ENCODE data around the gene KLHL2. TPM values are rescaled to one million over a fixed set of nuclear protein-coding genes. Genes with fewer than 3 reads are reported as not detected.
"Not testable (repeated sequence)": the region's sequence is repeated elsewhere in the genome, so short reads cannot be mapped to it uniquely, and the experiment has no call there.

The KLHL2 gene, protein sequence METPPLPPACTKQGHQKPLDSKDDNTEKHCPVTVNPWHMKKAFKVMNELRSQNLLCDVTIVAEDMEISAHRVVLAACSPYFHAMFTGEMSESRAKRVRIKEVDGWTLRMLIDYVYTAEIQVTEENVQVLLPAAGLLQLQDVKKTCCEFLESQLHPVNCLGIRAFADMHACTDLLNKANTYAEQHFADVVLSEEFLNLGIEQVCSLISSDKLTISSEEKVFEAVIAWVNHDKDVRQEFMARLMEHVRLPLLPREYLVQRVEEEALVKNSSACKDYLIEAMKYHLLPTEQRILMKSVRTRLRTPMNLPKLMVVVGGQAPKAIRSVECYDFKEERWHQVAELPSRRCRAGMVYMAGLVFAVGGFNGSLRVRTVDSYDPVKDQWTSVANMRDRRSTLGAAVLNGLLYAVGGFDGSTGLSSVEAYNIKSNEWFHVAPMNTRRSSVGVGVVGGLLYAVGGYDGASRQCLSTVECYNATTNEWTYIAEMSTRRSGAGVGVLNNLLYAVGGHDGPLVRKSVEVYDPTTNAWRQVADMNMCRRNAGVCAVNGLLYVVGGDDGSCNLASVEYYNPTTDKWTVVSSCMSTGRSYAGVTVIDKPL
- 23.0 TPM for total RNA-seq

DNA sequence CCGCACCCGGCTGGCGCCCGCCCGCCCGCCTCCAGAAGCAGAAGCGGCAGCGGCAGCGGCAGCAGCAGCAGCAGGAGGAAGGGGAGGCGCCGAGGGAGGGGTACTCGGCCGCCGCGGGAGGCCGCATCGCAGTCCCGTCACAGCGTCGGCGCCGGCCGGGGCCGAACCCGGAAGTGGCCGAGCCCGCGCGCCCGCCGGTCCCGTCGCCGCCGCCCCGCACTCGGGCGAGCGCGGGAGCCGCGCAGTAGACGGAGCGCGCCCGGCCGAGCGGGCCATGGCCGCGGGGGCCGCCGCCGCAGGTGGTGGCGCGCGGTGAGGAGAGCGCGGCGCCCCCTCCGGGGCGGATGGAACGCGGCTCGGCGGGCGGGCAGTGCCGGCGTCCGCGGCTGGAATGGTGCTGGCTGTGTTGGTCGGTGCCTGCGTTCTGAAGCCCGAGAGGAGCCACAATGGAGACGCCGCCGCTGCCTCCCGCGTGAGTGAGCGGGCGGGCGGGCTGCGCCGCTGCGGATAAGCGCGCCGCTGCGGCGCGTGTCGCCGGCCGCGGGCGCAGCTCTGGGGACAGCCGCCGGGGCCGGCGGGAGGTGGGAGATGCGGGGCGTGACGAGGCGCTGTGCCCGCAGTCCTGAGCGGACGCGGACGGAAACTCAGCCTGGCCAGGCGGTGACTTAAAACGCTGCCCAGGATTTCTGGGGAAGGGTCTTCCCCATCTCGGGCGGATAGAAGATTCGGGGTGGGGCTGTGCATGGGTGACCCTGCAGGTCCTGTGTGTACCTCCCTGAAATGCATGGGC, at the start of gene KLHL2:
Gene KLHL2 (plus strand): TSS at position 131 of the 790 bp plus-strand sequence. CDS start 316 bp downstream, at position 447.
- DNase-seq (ENCODE audit: low spot score) = peak; percentile 87
- peak; percentile 91 for ATAC-seq

DNA sequence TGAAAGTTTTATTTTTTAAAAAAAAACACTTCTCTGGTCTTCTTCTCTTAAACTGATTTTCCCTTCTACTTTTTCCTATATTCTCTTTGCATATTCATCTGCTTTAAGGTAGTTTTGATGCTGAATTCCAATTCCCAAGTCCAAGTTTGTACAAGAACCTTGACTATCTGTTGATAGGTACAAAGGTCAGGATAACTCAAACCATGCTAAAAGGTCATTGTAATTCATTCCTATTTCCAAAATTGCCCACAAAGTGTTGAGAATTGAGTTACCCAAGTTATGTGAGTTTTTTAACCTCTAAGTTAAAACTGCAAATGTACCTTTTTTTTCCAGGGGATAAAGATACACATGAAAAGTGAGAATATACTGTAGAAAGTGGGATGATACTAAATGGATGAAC, 48.6 kb upstream of the KLHL2 start:
- DNase-seq (ENCODE audit: low spot score) = no peak
- ATAC-seq = peak; percentile 76

DNA sequence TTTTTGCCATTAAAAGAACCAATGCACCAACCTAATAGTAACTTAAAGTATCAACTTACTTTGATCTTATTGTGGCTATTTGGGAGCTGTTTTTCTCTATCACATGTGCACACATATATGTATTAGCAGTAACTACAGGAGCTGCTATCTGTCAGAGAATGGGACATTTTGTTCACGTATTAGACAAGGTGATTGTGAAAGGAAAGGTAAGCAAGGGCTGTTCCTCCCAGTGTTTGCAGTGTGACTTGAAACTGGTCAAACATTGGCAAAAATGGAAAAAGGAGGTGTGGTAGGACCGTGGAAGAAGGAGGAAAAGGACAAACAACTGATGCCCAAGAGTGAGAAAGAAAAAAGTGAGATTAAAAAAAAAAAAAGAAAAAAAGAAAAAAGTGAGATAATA, 43.1 kb upstream of the KLHL2 start:
- peak; percentile 93 for ATAC-seq
- DNase-seq (ENCODE audit: low spot score) = no peak

DNA sequence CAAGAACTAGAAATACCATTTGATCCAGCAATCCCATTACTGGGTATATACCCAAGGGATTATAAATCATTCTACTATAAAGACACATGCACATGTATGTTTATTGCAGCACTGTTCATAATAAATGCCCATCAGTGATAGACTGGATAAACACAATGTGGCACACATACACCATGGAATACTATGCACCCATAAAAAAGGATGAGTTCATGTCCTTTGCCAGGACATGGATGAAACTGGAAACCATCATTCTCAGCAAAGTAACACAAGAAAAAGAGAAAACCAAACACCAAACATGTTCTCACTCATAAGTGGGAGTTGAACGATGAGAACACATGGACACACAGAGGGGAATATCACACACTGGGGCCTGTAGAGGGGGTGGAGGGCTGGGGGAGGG, 40.5 kb upstream of the KLHL2 start:
- ATAC-seq; DNase-seq (ENCODE audit: low spot score): not testable (repeated sequence)

DNA sequence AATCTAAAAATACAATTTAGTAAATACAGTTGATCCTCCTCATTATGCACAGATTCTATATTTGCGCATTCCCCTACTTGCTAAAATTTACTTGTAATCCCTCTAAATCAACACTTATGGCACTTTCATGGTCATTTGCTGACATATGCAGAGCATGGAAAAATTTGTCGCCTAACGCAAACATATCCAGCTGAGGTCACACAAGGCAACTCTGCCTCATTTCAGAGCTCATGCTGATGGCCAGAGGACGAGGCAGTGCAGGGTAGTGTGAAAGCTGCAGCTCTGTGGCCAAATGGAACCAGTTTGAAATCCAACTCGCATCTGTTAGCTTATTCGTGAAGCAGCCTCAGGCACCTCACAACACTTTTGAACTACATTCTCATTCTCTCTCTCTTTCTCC, 39.7 kb upstream of the KLHL2 start:
- ATAC-seq (no peak), DNase-seq (ENCODE audit: low spot score) (no peak)

DNA sequence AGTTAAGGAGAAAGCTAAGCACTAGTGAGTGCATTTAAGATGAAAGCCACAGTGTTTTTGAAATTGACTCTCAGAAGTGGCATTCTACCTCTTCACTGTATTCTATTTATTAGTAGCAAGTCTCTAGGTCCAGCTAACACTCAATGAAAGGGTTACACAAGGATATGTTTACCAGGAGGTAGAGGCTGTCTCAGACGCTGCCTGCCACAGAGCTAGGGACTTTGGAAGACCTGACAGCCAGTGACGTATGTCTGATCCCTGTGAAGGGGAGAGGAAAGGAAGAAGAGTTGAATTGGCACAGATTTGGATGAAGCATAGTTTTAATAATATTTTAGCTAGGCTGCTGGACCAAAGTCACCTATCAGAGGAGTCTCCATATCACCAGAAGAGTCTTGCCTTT, 36.5 kb upstream of the KLHL2 start:
- no peak for DNase-seq (ENCODE audit: low spot score)
- ATAC-seq = peak; percentile 95

DNA sequence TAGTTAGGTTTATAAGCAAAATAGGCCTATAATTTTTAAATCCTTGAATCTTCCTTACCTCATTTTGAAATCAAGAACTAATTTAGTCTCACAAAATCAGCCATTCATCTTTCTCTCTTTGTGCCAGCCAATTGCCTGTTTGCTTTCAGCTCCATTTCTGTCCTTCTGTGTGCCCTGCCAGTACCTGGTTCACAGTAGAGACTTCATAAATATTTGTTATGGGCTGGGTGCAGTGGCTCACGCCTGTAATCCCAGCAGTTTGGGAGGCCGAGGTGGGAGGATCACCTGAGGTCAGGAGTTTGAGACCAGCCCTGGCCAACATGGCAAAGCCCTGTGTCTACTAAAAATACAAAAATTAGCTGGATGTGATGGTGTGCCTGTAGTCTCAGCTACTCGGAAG, 31.9 kb upstream of the KLHL2 start:
- DNase-seq (ENCODE audit: low spot score) = not testable (repeated sequence)
- ATAC-seq = peak; percentile 37

DNA sequence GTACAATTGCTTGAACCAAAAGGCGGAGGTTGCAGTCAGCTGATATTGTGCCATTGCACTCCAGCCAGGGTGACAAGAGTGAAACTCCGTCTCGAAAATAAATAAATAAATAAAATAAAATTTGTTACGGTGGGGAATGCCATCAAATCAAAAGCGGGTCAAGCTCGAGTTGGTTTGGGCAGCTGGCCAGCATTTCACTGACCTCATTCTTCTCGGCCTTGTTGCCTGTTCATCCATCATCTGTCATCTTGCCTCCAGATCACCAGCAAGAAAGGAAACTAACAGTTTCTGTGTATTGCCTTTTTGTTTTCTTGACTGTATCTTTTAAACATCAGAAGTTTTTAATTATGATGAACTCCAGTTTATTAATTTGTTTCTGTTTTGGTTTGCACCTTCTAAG, 31.5 kb upstream of the KLHL2 start:
- ATAC-seq (peak; percentile 71), DNase-seq (ENCODE audit: low spot score) (peak; percentile 70)

DNA sequence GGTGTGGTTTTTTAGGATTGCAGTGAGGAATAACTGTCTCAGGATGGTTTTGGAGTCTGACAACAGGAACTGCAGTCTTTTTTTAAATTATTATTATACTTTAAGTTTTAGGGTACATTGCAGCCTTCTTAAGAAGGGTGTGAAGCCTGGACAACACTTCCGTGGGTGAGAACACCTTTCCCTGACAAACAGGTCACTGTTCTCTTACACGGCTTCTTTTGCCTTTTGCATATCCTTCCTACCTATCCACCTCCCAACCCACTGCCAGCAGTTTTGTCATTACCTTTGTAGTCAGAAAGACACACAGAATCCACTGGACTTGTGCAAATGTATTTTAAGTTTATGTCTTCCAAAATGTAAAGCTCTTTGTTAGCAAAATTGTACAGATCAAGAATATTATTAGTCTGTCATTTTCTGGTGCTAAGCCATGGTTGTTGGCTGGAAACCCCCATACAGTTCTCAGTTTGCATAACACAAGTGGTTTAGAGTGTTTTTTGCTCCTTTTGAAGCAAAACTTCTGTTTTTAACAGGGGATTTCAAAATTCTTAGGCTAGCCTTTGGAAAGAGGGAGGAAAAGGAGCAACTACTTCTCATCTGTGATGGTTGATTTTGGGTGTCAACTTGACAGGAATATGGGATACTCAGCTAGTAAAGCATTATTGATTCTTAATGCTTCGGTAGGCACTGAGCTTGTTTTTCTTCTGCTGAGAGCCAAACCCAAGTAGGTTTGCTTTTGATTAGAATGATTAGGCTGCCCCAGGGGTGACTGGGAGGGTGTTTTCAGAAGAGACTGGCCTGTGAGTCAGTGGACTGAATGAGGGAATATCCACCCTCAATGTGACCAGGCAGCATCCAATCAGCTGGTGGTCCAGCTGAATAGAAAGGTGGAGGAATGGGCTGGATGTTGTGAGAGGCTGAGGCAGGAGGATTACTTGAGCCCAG, 29.4 kb upstream of the KLHL2 start:
- ATAC-seq (peak; percentile 40), DNase-seq (ENCODE audit: low spot score) (no peak)

DNA sequence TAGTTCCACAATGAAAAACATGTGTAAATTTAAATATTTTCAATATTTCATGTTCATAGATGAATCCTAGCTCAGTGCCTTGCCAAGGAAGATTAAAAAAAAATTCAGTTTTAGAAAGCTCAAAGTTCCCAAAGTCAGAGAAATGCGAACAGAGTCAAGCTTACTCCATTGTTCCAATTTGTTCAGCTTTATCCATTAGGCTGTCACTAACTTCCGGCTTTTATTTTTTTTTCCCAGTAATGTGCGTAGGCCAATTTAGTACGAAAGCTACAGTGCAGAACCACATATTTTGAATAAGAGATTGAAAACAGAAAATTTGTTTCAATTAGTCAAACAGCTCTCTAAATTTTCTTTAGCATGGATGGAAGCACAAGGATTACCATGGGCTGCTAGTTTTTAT, 23.1 kb upstream of the KLHL2 start:
- no peak for DNase-seq (ENCODE audit: low spot score)
- ATAC-seq = no peak

DNA sequence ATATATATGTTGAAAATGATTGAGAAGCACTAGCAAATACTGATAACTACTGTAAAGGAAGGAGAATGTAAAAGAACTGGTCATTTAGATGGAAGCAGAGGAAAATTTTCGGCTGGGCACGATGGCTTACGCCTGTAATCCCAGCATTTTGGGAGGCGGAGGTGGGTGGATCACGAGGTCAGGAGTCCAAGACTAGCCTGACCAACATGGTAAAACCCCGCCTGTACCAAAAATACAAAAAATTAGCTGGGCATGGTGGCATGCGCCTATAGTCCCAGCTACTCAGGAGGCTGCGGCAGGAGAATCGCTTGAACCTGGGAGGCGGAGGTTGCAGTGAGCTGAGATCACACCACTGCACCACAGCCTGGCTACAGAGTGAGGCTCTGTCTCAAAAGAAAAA, 22.4 kb upstream of the KLHL2 start:
- DNase-seq (ENCODE audit: low spot score) (peak; percentile 56), ATAC-seq (peak; percentile 63)

DNA sequence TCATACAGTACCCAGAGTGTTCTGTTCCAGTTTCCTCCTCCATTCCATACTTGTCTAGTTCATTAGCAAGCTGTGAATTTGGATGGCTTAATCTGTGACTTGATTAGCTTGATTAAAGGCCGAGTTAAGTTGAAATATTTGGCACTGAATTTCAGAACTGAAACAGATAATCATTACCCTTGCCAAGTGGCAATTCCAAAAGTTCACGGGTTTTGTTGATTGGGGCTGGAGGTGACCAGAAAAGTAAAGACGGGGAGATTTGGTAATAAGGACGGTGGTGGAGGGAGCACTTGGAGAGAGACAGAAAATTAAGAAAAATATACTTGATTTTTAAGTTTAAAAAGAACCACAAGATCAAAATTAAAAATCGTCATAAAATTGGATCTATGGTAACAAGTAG, 21.9 kb upstream of the KLHL2 start:
- DNase-seq (ENCODE audit: low spot score) = peak; percentile 62
- ATAC-seq = peak; percentile 83

DNA sequence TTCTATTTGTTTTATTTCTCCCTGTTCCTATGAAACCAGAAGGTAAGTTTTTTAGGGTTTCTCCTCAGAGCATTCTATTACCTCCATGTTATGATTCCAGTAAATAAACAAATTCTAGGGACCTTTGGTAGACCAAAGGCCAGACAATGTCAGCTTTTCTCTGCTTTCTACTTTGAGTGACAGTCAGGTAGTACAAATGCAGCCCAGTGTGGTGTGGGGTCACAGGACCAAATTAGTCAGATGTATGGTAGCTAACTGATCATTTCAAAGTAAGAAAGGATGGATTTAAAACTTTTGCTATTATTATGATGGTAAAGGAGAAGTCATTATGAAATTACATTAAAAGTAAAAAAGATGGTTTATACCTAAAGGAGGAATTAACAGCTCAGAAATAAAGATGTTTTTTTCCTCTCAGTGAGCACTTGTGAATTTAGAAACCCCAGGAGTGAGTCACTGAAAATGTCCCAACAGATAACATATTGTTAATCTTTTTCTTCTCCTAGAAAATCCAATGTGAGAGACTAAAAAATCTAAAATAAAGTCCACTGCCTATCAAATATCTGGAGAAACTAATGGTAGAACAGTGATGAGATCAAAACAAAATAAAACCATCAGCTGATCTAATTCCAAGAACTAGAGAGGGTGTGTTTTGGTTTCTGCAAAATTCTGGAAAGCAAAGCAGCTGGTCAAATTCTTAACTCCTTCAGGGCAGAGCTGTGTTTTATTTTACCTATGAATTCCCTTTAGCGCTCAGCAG, 16.6 kb upstream of the KLHL2 start:
- peak; percentile 44 for ATAC-seq

DNA sequence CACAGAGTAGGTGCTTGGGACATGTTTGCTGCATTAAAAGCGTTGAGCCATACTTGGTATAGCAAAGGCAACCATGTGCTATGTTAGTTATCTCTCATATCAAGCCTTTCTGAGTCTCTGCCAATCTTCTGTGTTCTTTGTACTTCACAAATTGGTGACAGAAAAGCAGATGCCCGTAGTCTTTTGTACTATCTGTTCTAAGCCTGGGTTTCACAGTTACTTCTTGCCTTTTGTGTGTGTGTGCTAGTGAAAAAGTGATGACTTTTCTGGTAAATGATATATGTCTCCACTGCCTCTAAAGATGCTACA, 16.1 kb upstream of the KLHL2 start:
- DNase-seq (ENCODE audit: low spot score) (no peak), ATAC-seq (peak; percentile 74)

More for the DNA sequence above, 16.6 kb upstream of the KLHL2 start:
- DNase-seq (ENCODE audit: low spot score) = no peak

DNA sequence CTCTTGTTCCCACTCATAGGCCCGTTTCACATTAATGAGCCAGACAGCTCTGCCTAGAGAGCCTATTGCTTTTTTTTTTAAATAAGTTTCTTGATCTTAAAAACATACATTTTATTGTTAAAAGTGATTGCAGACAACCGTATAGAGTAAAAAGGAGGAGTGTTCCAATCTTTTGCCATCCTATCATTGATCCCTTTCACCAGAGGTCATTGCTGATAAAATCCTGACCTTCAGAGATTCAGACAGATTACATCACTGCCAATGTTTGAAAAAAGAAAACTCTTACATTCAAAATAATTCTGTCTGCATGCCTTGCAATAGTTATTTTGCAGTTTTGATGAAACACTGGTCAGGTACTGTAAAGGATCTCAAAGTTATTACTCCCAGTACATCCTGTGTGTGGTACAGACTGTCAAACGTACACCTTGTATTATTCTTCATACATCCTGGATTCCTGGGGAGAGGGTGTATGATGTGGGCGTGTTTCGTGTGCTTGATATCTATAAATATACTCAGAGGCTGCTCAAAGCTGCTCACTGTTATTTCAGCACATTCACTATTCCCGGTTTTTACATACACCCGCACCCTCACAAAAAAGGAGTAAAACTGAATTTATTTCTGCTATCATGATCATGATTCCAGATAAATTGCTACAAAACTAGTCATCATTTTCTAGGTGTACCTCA, 15.4 kb upstream of the KLHL2 start:
- ATAC-seq = peak; percentile 66
- no peak for DNase-seq (ENCODE audit: low spot score)

DNA sequence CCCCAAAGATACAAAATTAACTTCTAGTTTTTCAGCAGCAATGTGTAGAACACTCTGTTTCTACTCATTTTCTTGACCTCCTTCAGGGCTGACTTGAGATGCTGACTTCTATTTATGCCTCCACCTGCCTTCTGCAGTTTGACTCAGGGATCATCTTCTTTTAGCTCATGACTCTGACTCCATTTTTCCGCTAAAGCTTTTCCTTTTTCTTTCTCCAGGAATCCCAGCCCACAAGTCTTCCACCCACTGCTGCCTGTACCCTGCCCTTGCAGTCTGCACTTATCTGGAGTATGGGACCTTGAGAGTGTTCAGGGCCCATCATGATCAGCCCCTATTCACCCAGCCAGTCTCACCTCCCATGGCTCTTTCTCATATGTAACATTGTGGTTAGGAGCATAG, 14.9 kb upstream of the KLHL2 start:
- DNase-seq (ENCODE audit: low spot score) = no peak
- ATAC-seq = peak; percentile 6

DNA sequence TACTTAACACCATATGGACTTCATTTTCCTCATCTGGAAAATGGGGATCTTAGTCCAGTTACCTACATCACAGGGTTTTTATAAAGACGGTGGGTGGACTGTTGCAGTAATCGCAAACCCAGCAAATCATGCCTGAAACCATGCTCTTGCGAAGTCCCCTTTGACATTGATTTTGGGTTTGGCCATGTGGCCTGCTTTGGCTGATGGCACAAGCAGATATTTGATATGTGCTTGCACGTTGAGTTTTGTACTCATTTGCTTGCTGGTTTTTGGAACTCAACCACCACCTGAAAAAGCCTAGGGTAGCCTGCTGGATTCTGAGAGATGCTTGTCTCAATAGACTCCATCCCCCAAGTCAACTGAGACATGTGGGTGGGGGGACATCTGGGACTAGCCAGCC, 14.4 kb upstream of the KLHL2 start:
- no peak for DNase-seq (ENCODE audit: low spot score)
- peak; percentile 62 for ATAC-seq

DNA sequence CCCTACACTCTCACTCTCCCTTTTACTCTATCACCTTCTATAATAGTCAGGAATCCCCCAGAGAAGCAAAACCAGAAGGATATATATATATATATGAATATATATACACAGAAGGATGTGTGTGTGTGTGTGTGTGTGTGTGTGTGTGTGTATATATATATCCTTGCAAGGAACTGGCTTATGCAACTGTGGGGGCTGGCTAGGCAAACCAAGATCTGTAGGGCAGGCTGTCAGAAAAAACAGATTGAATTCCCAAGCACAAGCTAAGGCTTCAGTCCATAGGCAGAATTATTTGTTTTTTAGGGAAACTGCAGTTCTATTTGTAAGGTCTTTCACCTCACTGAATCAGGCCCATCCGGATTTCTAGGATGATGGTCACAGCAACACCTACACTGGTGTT, 13.0 kb upstream of the KLHL2 start:
- DNase-seq (ENCODE audit: low spot score) (no peak), ATAC-seq (no peak)

DNA sequence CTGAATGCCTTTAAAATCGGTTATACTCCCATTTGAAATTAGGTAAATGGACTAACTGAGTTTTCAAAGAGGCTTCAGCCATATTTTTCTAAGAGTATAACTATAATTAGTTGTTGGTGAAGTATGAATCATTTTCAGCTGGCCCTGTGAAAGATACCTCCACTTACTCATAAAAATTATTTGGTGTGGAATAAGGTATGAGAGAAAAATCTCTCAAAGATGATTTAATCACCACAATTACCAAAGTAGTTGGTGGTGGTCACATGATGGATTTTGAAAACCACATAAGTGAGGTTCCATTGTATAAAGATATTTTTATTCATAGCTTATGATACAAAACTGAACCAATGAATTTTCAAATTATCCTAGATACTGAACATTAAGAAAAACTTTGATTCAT, 9.0 kb upstream of the KLHL2 start:
- no peak for ATAC-seq
- no peak for DNase-seq (ENCODE audit: low spot score)

All from left lobe of liver (tissue), 2 donors.